ENCODE data around the gene ELFN1. TPM values are rescaled to one million over a fixed set of nuclear protein-coding genes. Genes with fewer than 3 reads are reported as not detected.
A peak's percentile ranks its signal among the peaks of the same experiment; 100 is the strongest.

The ELFN1 gene
- polyA plus RNA-seq, 1 of the 3 experiments (the other 2 are of a cell fraction), result 0.05 TPM

DNA sequence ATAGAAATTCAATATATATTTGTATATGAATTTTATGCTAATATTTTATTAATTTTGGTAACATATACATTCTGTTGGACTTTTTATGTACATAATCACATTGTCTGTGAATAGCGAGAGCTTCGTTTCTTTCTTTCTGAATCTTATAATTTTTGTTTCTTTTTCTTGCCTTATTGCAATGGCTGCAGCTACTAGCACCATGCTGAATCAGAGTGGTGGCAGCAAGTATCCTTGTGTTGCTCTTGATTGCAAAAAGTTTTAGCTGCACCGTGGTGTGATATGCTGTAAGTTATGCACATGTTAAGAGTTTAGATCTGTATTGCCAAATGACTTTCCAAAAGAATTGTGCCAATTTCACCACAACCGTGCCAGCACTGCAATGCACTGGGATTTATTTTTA lies 32.6 kb downstream of the ELFN1 start:
- Histone ChIP-seq H4K20me1 (ENCODE audit: insufficient read depth) (no peaks in the 10 kb centered on the region), H2AFZ (ENCODE audit: low read depth) (no peak overlapping the region), H3K9me2 (no peaks in the 10 kb centered on the region), H3K4me1 (ENCODE audit: control insufficient read depth in 1 of 2, insufficient read depth in 2 of 2, low read depth in 1 of 2, low read length in 1 of 2) (peaks cover 0 to 11% of the 10 kb centered on the region in 2 experiments; a peak in 1 of 4 replicates), H3F3A (replicated peaks; ENCODE audit: insufficient read depth) (no peaks in the 10 kb centered on the region), H3K9me3 (no peaks in the 10 kb centered on the region; the same call in 1 of the 2 replicates), H3K79me2 (ENCODE audit: insufficient read depth) (no peaks in the 10 kb centered on the region), H3K27ac (ENCODE audit: low read depth in 2 of 2, low read length in 1 of 2) (no peak overlapping the region), H3K4me2 (no peak overlapping the region), H3K36me3 (replicated peaks in 1 of 2; ENCODE audit: control insufficient read depth in 1 of 2, insufficient read depth in 2 of 2, low read length in 1 of 2) (no peaks in the 10 kb centered on the region), H3K9ac (no peak overlapping the region), H3K27me3 (ENCODE audit: insufficient read depth) (peaks cover 3% of the 10 kb centered on the region; the same call in 1 of the 2 replicates), H3K4me3 (ENCODE audit: low read depth in 2 of 2, low read length in 1 of 2) (no peak overlapping the region)
- peak; percentile 5 for DNase-seq
- TF ChIP-seq MEF2A (IDR thresholded peaks at IDR 0.05; ENCODE audit: borderline replicate concordance, low read depth) (no peak), JUND (IDR thresholded peaks at IDR 0.05) (no peak), RAD21 (IDR thresholded peaks at IDR 0.05; ENCODE audit: low read length) (no peak), TCF12 (IDR thresholded peaks at IDR 0.05) (no peak), FOXJ3 (CRISPR knock-in tag; IDR thresholded peaks at IDR 0.05) (no peak), RCOR1 (IDR thresholded peaks at IDR 0.05; ENCODE audit: low read length) (no peak), MXI1 (IDR thresholded peaks at IDR 0.05; ENCODE audit: low read depth, low read length) (no peak), YY1 (IDR thresholded peaks at IDR 0.05; ENCODE audit: low read depth) (no peak), RFX5 (IDR thresholded peaks at IDR 0.05; ENCODE audit: low read length) (no peak), SMC3 (IDR thresholded peaks at IDR 0.05; ENCODE audit: low read depth, low read length) (no peak)
- TF ChIP-seq, protein P1, sequence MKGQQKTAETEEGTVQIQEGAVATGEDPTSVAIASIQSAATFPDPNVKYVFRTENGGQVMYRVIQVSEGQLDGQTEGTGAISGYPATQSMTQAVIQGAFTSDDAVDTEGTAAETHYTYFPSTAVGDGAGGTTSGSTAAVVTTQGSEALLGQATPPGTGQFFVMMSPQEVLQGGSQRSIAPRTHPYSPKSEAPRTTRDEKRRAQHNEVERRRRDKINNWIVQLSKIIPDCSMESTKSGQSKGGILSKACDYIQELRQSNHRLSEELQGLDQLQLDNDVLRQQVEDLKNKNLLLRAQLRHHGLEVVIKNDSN (IDR thresholded peaks at IDR 0.05; ENCODE audit: borderline replicate concordance, low read depth), result no peak
- TF ChIP-seq, protein P2, sequence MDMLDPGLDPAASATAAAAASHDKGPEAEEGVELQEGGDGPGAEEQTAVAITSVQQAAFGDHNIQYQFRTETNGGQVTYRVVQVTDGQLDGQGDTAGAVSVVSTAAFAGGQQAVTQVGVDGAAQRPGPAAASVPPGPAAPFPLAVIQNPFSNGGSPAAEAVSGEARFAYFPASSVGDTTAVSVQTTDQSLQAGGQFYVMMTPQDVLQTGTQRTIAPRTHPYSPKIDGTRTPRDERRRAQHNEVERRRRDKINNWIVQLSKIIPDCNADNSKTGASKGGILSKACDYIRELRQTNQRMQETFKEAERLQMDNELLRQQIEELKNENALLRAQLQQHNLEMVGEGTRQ (IDR thresholded peaks at IDR 0.05; ENCODE audit: borderline replicate concordance, low read depth, low read length), result no peak
- TF ChIP-seq, protein P3, sequence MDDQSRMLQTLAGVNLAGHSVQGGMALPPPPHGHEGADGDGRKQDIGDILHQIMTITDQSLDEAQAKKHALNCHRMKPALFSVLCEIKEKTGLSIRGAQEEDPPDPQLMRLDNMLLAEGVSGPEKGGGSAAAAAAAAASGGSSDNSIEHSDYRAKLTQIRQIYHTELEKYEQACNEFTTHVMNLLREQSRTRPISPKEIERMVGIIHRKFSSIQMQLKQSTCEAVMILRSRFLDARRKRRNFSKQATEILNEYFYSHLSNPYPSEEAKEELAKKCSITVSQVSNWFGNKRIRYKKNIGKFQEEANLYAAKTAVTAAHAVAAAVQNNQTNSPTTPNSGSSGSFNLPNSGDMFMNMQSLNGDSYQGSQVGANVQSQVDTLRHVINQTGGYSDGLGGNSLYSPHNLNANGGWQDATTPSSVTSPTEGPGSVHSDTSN (IDR thresholded peaks at IDR 0.05), result no peak
- TF ChIP-seq, protein P4, sequence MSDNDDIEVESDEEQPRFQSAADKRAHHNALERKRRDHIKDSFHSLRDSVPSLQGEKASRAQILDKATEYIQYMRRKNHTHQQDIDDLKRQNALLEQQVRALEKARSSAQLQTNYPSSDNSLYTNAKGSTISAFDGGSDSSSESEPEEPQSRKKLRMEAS (IDR thresholded peaks at IDR 0.05; ENCODE audit: low read depth), result no peak
- TF ChIP-seq, protein P5, sequence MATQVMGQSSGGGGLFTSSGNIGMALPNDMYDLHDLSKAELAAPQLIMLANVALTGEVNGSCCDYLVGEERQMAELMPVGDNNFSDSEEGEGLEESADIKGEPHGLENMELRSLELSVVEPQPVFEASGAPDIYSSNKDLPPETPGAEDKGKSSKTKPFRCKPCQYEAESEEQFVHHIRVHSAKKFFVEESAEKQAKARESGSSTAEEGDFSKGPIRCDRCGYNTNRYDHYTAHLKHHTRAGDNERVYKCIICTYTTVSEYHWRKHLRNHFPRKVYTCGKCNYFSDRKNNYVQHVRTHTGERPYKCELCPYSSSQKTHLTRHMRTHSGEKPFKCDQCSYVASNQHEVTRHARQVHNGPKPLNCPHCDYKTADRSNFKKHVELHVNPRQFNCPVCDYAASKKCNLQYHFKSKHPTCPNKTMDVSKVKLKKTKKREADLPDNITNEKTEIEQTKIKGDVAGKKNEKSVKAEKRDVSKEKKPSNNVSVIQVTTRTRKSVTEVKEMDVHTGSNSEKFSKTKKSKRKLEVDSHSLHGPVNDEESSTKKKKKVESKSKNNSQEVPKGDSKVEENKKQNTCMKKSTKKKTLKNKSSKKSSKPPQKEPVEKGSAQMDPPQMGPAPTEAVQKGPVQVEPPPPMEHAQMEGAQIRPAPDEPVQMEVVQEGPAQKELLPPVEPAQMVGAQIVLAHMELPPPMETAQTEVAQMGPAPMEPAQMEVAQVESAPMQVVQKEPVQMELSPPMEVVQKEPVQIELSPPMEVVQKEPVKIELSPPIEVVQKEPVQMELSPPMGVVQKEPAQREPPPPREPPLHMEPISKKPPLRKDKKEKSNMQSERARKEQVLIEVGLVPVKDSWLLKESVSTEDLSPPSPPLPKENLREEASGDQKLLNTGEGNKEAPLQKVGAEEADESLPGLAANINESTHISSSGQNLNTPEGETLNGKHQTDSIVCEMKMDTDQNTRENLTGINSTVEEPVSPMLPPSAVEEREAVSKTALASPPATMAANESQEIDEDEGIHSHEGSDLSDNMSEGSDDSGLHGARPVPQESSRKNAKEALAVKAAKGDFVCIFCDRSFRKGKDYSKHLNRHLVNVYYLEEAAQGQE (IDR thresholded peaks at IDR 0.05; ENCODE audit: low read depth, low read length), result no peak
- ChIA-PET POLR2A (no interaction called here), CTCF (interaction anchor here (0.6 to 2.0 kb wide), 3 partner anchors 12 to 110 kb away, joined by 3 to 11 read pairs (median 3); no protein-coding TSS in a partner anchor)
- WGBS (ENCODE audit: low lambda C conversion rate), result 66% methylated on average over 4 of the region's 4 CpGs
